ENCODE data around the gene MAST3. TPM values are rescaled to one million over a fixed set of nuclear protein-coding genes. Genes with fewer than 3 reads are reported as not detected.
A peak's percentile ranks its signal among the peaks of the same experiment; 100 is the strongest.

The MAST3 gene
- total and polyA plus RNA-seq, 2 of the 13 experiments (the other 11 are each of a cell fraction or from before 2014, with no cell fraction given) = 4.1 to 4.6 TPM

DNA sequence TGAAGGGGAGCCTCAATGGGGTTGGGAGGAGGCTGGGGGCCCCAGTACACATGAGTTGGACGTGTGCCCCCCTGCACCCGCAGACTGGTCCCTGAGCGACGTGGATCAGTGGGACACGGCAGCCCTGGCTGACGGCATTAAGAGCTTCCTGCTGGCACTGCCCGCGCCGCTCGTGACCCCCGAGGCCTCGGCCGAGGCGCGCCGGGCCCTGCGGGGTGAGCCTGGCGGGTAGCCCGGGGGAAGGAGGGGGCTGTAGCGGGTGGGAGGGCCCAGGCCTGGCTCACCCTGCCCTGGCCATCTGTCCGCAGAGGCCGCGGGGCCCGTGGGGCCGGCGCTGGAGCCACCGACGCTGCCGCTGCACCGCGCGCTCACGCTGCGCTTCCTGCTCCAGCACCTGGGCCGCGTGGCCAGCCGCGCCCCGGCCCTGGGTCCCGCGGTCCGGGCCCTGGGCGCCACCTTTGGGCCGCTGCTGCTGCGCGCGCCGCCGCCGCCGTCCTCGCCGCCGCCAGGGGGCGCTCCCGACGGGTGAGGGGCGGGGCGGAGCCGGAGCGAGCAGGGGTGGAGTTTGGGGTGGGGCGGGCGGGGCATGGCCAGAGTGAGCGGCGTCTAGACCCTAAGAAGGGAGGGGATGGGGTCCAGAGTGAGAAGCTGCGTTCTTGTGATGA, 63.5 kb downstream of the MAST3 start:
- no peak overlapping the region for H3K27ac ChIP-seq (ENCODE audit: extremely low read length, insufficient read depth, low read length)
- peaks cover 27% of the 10 kb centered on the region for H3K4me1 ChIP-seq (ENCODE audit: insufficient read depth, low read length)
- POLR2A ChIA-PET = interaction anchor here (1.2 to 1.6 kb wide), 2 partner anchors 9 to 52 kb away, joined by 3 to 6 read pairs; partner anchors contain the start of gene PIK3R2
- 0 out of 2 replicates have a peak, but pooled peaks cover 9% of the 10 kb centered on the region for H4K20me1 ChIP-seq (ENCODE audit: insufficient read depth, low read length)
- H3K4me2 ChIP-seq (ENCODE audit: low read depth, low read length) = 0 out of 2 replicates have a peak overlapping the region, but pooled peaks have one; percentile 18
- 29% methylated on average over 1 of the region's 66 CpGs for WGBS (ENCODE audit: low lambda C conversion rate)
- ATAC-seq = peak; percentile 88
- peak; percentile 43 for DNase-seq (ENCODE audit: low spot score)
- in situ Hi-C loops (cut with HindIII; ENCODE audit: extremely low pct_ligation_motif_present, low pct_unique_long_range_greater_than_20kb) (no loop called here), intact Hi-C loops (cut with micrococcal nuclease; ENCODE audit: unreplicated experiment) (no loop called here)
- no peaks in the 10 kb centered on the region for H3K27me3 ChIP-seq (ENCODE audit: control insufficient read depth in 1 of 2, insufficient read depth in 2 of 2, low read length in 2 of 2)
- no peaks in the 10 kb centered on the region for H3K9me3 ChIP-seq (ENCODE audit: low read length)
- peak overlapping the region; percentile 49 for H3K9ac ChIP-seq (ENCODE audit: insufficient read depth, low read depth, low read length)
- no peak for FAIRE-seq
- H2AFZ ChIP-seq (ENCODE audit: low read length) = no peak overlapping the region
- no peak overlapping the region; a peak in 1 of 6 replicates for H3K4me3 ChIP-seq (replicated peaks in 1 of 3; ENCODE audit: insufficient read depth in 1 of 3, low read depth in 2 of 3, low read length in 3 of 3)
- H3K79me2 ChIP-seq (ENCODE audit: insufficient read depth, low read length) = peaks cover 4% of the 10 kb centered on the region
- CTCF ChIA-PET (ENCODE audit: low intra/inter-chr PET ratio, low total read pairs) = interaction anchor here (0.7 to 1.5 kb wide), 3 partner anchors 8 to 91 kb away, joined by 3 to 12 read pairs (median 5); partner anchors contain the start of gene PIK3R2
- BruUV-seq (replicated peaks) = no TSS peak
- H3K36me3 ChIP-seq (replicated peaks in 1 of 2; ENCODE audit: control insufficient read depth in 1 of 2, insufficient read depth in 2 of 2, low read length in 2 of 2) = peaks cover 23 to 35% of the 10 kb centered on the region in 2 experiments
- peak; percentile 31 for TF ChIP-seq HNRNPK (IDR thresholded peaks at IDR 0.05; ENCODE audit: low read depth, low read length, poor library complexity, severe bottlenecking)
- 0 out of 2 replicates have a peak, but pooled peaks have one; percentile 3 for TF ChIP-seq ZNF274 (CRISPR knock-in tag; IDR thresholded peaks at IDR 0.05)
- 0 out of 2 replicates have a peak, but pooled peaks have one; percentile 29 for TF ChIP-seq ZFP91 (CRISPR knock-in tag; IDR thresholded peaks at IDR 0.05; ENCODE audit: borderline replicate concordance)
- TF ChIP-seq ZBTB38 (CRISPR knock-in tag; IDR thresholded peaks at IDR 0.05) = peak; percentile 70; the same call in 1 of the 2 replicates
- peak; percentile 63 for TF ChIP-seq YY1 (IDR thresholded peaks at IDR 0.05; ENCODE audit: insufficient read depth, insufficient replicate concordance, low read depth, low read length)
- peak; percentile 87 for TF ChIP-seq ZBTB33 (CRISPR knock-in tag; IDR thresholded peaks at IDR 0.05)
- TF ChIP-seq STAG1 (CRISPR knock-in tag; IDR thresholded peaks at IDR 0.05) = peak; percentile 35; the same call in 1 of the 2 replicates
- 0 out of 2 replicates have a peak, but pooled peaks have one; percentile 49 for TF ChIP-seq MAZ (IDR thresholded peaks at IDR 0.05; ENCODE audit: borderline replicate concordance, low read depth, low read length)
- TF ChIP-seq MAZ (CRISPR knock-in tag; IDR thresholded peaks at IDR 0.05; ENCODE audit: low read depth) = no peak
- TF ChIP-seq, protein P1, sequence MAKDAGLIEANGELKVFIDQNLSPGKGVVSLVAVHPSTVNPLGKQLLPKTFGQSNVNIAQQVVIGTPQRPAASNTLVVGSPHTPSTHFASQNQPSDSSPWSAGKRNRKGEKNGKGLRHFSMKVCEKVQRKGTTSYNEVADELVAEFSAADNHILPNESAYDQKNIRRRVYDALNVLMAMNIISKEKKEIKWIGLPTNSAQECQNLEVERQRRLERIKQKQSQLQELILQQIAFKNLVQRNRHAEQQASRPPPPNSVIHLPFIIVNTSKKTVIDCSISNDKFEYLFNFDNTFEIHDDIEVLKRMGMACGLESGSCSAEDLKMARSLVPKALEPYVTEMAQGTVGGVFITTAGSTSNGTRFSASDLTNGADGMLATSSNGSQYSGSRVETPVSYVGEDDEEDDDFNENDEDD (CRISPR knock-in tag; IDR thresholded peaks at IDR 0.05; ENCODE audit: borderline replicate concordance) = peak; percentile 45; the same call in 1 of the 2 replicates
- TF ChIP-seq SP4 (CRISPR knock-in tag; IDR thresholded peaks at IDR 0.05) = peak; percentile 43; the same call in 1 of the 2 replicates
- 0 out of 2 replicates have a peak, but pooled peaks have one; percentile 37 for TF ChIP-seq ZNF687 (CRISPR knock-in tag; IDR thresholded peaks at IDR 0.05)

All from HepG2 (cell line).